GM10248 (cell line): ENCODE data around the gene CRY1.

Source experiments
- CTCF ChIA-PET: fragments of 300-600 bp; sonication (Branson Sonifier 250); formaldehyde crosslinking; extraction: SDS; loops from one replicate; lab custom pipeline; 2021; ENCODE audit warnings: antibody characterized with exemption; lab: Yijun Ruan, JAX
- POLR2A ChIA-PET: fragments of 350-650 bp; sonication (Branson Sonifier 250); formaldehyde crosslinking; extraction: SDS; loops from one replicate; lab custom pipeline; 2020; ENCODE audit warnings: antibody characterized with exemption; lab: Yijun Ruan, JAX
- DNase-seq: peaks from one replicate; pipeline ENCODE4 v3.0.0; 2012; ENCODE audit errors: extremely low spot score
- TF ChIP-seq, protein P1 (sequence below): IDR thresholded peaks from 2 replicates; pipeline ENCODE4 v1.5.1; 2012; ENCODE audit warnings: mild to moderate bottlenecking, low read depth; ENCODE audit errors: extremely low read depth, missing control alignments, control extremely low read depth

The CRY1 gene

DNA sequence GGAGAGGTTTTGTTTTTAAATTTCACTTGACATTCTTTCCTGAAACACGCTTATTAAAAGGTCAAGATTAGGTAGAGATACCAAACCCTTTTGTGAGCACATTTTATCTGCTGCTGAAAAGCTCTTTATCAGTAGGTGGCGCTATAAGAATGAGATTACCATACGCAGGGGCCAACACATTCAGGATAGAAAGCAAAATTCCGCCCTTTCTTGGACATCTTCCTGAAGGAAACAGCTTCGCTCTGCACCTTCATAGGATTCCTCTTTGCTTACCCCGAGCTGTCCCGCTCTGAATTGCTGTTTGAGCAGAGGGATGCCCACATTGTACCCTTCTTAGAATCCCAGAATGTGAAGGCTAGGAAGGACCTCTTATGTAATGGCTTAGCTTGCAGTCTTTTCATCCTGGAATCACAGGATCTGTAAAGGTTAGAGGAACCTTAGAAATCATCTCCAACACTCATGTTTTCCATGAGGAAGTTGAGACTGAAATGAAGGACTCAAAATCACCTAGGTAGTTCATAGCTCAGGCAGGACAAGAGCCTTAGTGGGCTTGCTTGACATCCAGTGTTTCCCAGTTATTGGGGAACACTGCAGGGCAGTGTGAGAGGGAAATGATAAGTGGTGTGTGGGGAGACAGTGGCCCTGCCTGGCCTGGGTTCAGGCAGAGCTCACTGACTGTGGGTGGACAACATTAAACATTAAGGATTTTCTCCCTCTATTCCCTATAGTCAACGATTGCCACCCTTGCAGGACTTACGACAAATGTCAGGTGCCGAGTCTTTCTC lies 38.7 kb upstream of the CRY1 start:
- ChIA-PET CTCF (interaction anchor here (0.7 to 11.9 kb wide), 44 partner anchors 8 to 511 kb away, joined by 3 to 281 read pairs (median 5); partner anchors contain the start of gene MTERF2), POLR2A (no interaction called here)
- DNase-seq, result peak; percentile 51
- TF ChIP-seq, protein P1, sequence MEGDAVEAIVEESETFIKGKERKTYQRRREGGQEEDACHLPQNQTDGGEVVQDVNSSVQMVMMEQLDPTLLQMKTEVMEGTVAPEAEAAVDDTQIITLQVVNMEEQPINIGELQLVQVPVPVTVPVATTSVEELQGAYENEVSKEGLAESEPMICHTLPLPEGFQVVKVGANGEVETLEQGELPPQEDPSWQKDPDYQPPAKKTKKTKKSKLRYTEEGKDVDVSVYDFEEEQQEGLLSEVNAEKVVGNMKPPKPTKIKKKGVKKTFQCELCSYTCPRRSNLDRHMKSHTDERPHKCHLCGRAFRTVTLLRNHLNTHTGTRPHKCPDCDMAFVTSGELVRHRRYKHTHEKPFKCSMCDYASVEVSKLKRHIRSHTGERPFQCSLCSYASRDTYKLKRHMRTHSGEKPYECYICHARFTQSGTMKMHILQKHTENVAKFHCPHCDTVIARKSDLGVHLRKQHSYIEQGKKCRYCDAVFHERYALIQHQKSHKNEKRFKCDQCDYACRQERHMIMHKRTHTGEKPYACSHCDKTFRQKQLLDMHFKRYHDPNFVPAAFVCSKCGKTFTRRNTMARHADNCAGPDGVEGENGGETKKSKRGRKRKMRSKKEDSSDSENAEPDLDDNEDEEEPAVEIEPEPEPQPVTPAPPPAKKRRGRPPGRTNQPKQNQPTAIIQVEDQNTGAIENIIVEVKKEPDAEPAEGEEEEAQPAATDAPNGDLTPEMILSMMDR, result peak; percentile 81

GRCh38 chr12:107130830-107131611 lies 37.7 kb upstream of the CRY1 start:
- POLR2A ChIA-PET, result no interaction called here
- no peak for DNase-seq
- TF ChIP-seq, protein P1, result no peak
- CTCF ChIA-PET, result interaction anchor here (0.7 to 11.9 kb wide), 38 partner anchors 8 to 627 kb away, joined by 3 to 281 read pairs (median 6); partner anchors contain the start of gene MTERF2

GRCh38 chr12:107129315-107129930 lies 36.1 kb upstream of the CRY1 start:
- POLR2A ChIA-PET, result no interaction called here
- CTCF ChIA-PET, result interaction anchor here (3.6 to 11.9 kb wide), 2 partner anchors 274 to 480 kb away, joined by 65 to 281 read pairs; no protein-coding TSS in a partner anchor
- DNase-seq, result no peak
- TF ChIP-seq, protein P1, result no peak

GRCh38 chr12:107127482-107128430 lies 34.4 kb upstream of the CRY1 start:
- TF ChIP-seq, protein P1, result no peak
- no peak for DNase-seq
- ChIA-PET POLR2A (no interaction called here), CTCF (interaction anchor here (1.3 to 11.9 kb wide), 2 partner anchors 11 to 482 kb away, joined by 3 to 281 read pairs; no protein-coding TSS in a partner anchor)

- CTCF ChIA-PET, result interaction anchor here (0.9 to 11.9 kb wide), 5 partner anchors 9 to 483 kb away, joined by 3 to 281 read pairs (median 4); no protein-coding TSS in a partner anchor
- TF ChIP-seq, protein P1, result peak; percentile 11
- DNase-seq, result no peak
- POLR2A ChIA-PET, result no interaction called here
Measured at GRCh38 chr12:107126796-107127481, 33.6 kb upstream of the CRY1 start.
